ENCODE data around the gene TENT4B.

Gene TENT4B

DNA sequence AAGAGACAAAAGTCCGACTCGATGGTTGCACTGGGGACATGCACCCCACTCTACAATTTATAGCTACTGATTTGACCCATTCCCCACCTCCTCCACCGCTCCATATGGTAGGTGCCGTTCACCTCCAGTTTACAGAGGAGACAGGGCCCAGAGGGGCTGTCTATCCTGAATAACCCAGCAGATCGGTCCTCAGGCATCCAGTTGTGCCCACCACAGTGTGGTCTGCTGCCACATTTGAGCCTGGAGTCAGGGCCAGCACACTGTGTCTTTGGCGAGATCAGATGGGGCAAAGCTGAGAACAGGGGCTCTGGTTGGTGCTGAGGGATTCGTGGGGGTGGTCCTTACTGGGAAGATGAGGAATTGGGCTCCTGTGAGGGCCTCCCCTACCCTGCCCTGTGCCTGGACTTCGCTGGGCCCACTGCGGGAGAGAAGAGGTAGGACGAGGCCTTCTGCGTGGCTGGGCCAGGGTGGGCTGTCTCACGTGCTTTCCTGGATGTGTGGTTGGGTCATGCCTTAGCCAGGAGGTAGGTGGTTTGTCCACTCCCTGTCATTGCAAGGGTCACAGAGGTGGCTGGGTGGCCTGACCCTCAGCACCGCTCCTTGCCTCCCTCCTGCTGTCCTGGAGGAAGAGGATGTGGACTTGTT lies 116.1 kb downstream of the TENT4B start:
- in situ Hi-C loops (cut with HindIII; ENCODE audit: low sequenced_read_pairs) = no loop called here

DNA sequence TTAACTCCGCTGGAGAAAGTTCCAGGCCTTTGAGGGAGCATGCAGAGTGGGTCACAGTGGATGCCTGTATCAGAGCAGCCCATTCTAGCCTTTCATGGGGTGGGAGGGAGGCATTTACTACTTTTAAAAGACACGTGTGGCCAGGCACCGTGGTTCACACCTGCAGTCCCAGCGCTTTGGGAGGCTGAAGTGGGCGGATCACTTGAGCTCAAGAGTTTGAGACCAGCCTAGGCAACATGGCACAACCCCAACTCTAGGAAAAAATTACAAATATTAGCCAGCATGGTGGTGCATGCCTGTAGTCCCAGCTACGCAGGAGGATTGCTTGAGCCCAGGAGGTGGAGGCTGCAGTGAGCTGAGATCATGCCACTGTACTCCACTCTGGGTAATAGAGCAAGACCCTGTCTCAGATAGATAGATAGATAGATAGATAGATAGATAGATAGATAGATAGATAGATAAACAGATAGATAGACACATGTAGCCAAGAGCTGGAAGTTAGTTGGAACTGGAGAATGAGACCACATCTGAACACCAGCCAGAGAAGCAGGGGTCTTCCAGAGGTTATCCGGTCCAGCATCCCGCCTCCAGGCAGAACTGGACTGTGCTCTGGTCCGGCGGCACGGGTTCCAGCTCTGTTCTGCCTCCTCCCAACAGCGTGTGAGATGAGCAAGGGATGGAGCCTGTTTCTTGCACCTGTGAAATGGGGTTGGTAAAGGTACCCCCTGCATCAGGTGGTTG lies 116.8 kb downstream of the TENT4B start:
- in situ Hi-C loops (cut with HindIII; ENCODE audit: low sequenced_read_pairs) = no loop called here

DNA sequence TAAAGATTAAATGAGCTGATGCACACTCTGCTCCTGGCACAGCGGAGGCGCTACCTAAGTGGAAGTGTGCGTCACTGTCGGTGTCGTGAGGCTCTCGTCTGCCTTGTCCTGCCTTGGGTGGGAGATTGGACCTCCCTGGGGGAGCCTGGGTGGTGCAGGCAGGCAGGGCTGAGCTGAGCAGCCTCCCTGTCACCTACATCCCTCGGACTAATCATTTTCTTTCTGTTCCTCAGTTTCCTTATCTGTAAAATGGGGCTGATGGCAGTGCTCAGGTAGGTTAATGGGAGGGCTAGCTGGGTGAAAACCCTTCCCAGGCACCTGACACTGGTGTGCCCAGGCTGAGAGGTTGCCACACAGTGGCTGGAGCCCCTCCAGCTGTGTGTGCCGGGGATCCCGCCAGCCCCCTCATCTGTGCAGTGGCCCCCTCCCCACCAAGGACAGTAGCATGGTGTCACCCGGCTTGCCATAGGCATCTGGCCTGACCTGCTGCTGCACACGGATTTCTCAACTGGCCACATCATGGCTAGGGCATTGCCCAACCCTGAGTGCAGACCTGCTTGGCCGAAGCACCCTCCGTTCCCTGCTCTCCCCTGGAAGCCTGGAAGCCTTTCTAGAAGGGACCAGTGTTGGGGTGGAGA lies 117.5 kb downstream of the TENT4B start:
- in situ Hi-C loops (cut with HindIII; ENCODE audit: low sequenced_read_pairs) = no loop called here

DNA sequence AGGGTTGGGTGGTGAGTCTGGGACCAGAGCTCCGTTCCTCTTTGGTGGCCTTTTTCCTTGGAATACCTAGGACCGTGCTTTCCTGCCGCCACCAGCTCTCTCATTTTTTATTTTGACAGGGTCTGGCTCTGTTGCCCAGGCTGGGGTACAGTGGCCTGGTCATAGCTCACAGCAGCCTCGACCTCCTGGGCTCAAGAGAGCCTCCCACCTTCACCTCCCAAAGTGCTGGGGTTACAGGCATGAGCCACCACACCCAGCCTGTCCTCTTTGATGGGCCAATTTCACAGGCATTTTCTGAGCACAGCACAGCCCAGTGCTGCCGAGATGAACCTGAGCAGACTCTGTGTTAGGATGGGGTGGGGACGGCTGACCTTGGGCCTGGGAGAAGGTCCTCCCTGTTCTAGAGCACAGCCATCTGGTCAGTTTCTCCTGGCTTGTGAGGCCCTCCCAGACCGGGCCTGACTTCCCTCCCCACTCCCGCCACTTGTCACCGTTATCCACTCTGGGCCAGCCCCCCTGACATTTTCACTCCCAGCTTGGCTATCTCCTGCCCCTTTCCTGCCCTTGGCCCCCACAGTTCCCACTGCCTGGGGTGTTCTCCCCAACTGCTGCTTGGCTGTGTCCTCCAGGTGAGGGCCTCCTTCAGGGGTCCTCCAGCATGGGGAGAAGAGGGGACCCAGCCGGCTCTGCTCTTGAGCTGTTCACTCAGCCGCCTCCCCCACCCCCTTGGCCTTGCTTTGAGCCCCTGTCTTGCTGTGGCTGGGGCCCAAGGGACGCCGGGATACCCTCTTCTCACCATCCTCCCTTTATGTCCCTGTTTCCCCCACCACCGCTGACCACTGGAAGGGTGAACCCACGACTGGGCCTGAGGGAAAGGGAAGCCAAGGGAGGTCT lies 118.3 kb downstream of the TENT4B start:
- in situ Hi-C loops (cut with HindIII; ENCODE audit: low sequenced_read_pairs) = no loop called here

DNA sequence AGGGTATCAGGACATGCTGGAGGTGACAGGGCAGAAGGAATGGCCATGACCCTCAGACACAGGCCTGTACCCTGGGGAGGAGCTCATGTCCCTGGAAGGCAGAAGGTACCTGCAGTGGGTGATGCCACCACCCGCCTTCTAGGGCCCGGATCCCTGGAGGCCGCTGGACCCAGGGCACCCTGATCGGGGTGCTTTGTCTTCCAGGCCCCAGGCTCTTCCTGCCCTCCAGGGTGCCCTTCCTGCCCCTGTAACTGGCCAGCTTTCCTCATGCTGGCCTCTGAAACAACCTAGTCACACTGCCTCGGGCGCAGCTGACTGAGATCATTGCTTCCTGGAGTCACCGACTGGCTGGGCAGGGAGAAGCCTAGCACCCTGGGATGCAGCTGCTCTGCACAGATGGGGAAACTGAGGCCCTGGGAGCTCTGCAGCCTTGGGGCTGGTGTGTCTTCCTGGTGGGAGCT lies 119.0 kb downstream of the TENT4B start:
- in situ Hi-C loops (cut with HindIII; ENCODE audit: low sequenced_read_pairs) = no loop called here

DNA sequence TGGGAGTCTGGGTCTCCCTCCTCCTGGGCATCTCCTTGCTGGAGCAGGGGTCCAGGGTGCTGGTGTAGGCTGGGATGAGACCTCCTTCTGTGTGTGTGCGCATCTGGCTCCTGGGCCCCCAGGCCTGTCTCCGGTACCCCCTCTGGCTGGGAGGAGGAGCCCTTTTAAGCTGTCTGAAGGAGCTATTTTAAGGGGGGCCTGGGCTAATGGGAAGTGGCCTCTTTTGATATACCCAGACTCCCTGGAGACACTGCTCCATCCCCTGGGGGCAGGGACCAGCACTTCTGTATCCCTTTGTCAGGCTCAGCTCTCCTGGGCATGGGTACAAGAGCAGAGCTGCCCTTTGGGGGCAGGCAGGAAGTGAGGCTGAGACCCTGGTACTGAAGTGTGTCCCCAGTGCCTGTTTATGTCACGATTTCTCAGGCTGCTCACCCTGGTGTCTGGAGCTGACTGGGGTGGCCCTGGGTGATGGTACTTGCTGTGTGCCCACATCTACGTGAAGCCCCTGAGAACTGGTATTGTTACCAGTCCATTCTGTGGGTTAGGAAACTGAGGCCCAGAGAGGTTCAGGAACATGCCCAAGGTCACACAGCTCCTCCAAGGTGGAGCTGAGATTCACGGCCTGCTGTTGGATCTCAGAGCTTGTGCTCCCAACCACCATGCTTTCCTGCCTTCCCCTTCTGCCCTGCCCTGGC lies 119.7 kb downstream of the TENT4B start:
- in situ Hi-C loops (cut with HindIII; ENCODE audit: low sequenced_read_pairs) = no loop called here

DNA sequence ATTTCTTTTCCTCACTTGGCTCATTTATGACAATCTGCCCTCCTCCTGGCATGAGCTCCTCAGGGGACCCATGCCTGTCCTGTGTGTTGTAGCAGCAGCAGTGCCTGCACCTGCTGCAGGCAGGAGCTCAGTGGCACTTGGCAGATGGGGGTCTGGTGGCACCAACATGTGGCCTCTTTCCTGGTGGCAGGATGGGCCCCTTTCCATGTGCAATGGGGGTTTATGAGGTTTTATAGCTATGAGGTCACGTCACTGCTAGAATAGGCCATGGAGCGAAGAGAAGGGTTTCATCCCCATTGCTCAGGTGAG lies 120.2 kb downstream of the TENT4B start:
- in situ Hi-C loops (cut with HindIII; ENCODE audit: low sequenced_read_pairs) = no loop called here

DNA sequence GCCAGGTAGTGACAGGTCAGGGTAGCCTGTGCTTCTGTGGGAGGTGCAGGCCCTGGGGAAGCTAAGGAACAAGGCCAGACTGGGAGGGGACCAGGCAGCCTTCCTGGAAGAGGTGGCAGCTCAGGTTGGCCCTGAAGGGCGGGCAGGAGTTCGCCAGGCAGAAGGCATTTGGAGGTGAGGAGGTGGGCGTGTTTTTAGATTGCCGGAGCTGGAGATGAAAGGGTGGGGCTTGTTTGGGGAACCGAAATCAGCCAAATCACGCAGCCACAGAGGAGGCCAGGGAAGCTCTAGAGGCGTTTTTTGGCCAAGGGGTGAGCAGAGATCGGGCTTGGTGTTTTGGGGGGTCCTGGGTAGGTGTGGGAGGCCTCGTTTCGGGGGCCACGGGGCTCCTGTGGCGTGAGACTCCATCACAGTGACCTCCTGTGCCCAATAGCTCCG lies 120.8 kb downstream of the TENT4B start:
- in situ Hi-C loops (cut with HindIII; ENCODE audit: low sequenced_read_pairs) = no loop called here

DNA sequence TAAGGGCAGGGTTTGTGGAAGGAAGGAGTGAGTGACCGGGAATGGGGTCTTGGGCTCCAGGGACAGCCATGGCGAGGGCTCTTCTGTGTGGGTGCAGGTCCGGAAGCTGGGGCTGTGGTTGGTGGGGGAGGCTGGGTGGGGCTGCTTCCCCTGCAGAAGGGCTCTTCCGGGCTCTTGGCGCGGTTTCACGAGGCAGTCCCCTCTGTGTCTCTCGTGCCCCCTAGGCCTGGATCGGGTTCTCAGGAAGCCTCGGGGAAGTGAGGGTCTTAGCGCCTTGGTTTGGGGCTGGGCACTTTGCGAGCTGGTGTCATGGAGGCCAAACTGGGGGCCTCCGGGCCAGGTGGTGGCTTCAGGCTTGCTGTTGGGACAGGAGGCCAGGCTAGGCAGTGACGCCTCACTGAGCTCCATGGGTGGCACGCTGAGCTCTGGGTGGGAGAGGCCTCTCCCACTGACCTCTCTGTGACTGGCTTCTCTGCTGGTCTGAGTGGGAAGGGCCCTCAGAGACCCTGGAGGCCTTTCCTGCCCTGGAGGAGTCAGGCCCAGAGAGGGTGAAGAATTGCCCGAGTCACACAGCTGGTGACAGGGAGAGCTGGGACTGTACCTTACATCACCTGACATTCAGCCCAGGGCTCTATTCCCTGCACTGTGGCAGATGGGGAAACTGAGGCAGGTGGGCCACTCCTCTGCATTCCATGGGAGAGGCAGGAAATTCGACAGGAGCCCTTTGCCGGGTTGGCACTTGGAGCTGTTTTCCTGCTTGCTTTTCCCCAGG lies 121.4 kb downstream of the TENT4B start:
- in situ Hi-C loops (cut with HindIII; ENCODE audit: low sequenced_read_pairs) = no loop called here

DNA sequence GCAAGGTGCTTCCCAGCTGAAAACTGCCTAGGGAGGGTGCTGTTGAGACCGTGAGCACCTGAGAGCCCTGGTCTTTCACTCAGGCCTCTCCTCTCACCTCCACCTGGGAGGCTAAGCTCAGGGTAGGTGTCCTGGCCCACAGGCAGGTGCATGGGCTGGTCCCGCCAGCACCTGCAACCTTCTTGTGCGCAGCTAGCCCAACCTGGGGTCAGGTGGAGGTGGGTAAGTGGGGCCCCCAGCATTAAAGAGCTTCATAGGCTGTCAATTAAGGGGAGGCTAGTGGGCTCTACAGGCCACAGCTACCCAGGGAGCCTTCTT lies 122.0 kb downstream of the TENT4B start:
- in situ Hi-C loops (cut with HindIII; ENCODE audit: low sequenced_read_pairs) = no loop called here

DNA sequence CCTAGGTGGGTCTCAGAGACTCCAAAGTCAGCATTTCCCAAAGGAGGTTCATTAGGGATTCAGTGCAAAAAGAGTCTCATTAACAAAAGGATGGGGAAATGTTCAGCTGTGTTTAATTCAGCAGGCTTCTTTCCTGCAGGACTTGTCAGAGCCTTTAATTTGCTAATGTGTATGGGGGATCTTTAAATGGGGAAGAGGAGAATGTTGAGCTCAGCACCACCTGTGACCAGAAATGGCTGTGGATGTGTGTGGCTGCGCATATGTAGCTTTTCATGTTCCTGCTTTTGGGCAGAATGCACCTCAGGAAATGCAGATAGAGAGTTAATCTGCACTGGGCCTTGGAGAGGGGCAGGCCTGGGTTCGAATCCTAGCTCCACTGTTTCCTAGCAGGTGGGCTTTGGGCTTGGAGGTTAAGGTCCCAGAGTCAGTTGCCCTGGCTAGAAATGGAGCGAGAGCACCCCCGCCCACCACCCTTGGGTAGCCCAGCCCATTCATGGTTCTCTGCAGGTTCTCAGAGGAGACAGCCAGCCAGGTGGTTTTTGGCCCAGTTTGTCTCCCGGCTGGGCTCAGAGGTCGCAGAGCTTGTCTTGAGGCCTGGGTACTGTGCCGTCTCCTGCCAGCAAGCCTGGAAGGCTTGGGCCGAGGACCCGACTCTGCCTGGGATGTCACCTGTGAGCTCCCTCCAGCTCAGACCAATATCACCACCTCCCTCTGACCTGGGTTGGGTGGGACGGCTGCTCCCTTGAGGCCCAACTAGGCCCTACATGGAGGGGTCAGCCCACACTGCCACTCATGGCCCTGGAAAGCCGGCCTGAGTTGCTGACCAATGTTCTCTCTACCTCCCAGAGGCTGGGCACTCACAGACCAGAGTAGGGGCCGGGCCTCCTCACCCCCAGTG lies 122.6 kb downstream of the TENT4B start:
- in situ Hi-C loops (cut with HindIII; ENCODE audit: low sequenced_read_pairs) = no loop called here

DNA sequence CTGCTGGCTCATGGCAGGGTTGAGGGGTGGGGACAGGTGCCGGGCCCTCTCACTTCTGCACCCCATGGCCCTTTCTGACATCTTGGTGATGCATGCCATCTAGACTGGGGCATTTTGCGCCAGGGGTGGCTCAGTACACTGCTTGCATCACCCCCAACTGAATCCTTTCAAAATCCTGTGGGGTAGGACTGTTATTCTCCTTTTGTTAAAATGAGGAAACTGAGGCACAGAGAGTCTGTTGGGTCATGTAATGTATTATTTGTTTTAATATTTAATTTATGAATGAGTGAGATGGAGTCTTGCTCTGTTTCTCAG lies 123.2 kb downstream of the TENT4B start:
- in situ Hi-C loops (cut with HindIII; ENCODE audit: low sequenced_read_pairs) = no loop called here

DNA sequence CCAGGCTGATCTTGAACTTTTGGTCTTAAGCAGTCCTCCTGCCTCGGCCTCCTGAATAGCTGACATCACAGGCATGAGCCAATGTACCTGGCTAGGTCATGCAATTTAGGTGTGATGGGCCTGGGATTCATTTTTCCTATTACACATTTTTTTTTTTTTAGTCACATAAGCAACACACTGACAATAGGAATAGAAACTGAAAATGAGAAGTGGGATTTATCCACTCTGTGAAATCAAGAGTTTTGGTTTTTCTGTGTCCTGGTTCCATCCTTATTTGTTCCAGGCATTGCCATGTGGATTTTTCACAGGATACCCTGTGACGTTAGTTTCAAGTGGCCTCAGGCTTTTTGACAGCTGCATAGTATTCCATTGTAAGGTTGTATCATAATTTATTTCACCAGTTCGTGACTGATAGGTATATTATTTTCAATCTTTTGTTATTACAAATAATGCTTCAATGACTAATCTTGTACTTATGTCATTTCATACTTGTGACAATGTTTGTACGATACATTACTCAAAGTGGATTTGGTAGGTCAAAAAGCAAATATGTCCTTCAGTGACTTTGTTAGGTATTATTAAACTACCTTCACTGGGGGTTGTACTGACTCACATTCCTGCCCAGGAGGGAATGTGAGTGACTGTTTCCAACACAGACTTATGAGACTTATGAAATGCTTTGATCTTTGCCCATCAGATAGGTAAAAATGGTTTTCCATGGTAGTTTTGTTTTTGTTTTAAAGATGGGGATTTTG lies 123.9 kb downstream of the TENT4B start:
- in situ Hi-C loops (cut with HindIII; ENCODE audit: low sequenced_read_pairs) = no loop called here

DNA sequence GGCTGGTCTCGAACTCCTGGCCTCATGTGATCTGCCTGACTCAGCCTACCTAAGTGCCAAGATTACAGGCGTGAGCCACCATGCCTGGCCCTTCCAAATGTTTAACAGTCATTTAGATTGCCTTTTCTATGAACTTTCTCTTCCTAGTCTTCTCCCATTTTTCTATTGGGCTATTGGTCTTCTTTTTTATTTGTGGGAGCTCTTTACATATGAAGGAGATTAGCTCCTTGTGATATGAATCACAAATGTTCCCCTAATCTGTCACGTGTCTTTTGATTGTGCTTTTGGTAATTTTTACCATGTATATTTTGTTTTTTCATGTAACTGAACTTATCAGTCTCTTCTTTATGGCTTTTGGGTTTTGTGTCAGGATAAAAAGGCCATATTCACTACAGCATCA lies 125.1 kb downstream of the TENT4B start:
- in situ Hi-C loops (cut with HindIII; ENCODE audit: low sequenced_read_pairs) = no loop called here

DNA sequence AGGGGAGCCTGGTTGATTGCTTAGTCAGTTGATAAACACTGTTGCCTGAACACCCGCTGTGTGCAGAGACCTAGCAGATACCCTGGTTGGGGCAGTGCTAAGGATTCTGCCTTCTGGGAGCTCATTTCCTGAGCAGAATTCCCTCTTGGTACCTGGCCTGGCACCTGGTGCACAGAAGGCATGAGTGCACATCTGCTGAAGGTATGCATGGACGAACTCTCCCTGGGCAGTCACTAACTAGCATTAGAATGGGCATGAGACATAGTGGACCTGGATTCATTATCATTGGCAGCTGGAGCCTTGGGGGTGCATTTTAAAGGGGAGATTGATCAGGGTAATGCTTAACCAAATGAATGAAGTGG lies 126.4 kb downstream of the TENT4B start:
- in situ Hi-C loops (cut with HindIII; ENCODE audit: low sequenced_read_pairs) = no loop called here

DNA sequence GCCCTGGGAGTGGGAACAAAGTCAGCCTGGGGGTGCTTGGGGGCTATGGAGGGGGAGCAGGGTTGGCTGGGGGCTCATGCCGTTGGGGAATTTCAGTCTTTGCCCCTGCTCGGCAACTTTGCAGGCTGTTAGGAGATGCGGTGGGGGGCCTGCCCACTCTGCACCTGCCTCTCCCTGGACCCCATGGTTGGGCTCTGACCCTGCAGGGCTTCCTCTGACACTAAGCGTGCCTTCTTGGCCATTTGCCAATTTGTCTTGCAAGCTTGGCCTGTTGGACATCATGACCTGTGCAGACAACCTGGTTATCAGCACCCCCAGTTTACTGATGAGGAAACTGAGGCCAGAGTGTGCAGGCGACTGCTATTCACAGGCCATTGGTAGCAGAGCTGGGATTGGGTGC lies 127.8 kb downstream of the TENT4B start:
- in situ Hi-C loops (cut with HindIII; ENCODE audit: low sequenced_read_pairs) = no loop called here
